Measurements from ENCODE around the gene ANO3.
A peak's percentile ranks its signal among the peaks of the same experiment; 100 is the strongest.
"Not testable (repeated sequence)": the region's sequence is repeated elsewhere in the genome, so short reads cannot be mapped to it uniquely, and the experiment has no call there.

The ANO3 gene

GRCh38 chr11:26575946-26576345, 244.0 kb downstream of the ANO3 start:
- H3K27me3 ChIP-seq (ENCODE audit: low read depth): 0 out of 2 replicates have a peak, but pooled peaks cover under 1% of the 10 kb centered on the region
- H3K4me1 ChIP-seq: no peaks in the 10 kb centered on the region; the same call in 1 of the 2 replicates
- H3K9me3 ChIP-seq: no peaks in the 10 kb centered on the region
- H3K36me3 ChIP-seq (replicated peaks): no peaks in the 10 kb centered on the region
- in situ Hi-C loops (cut with MboI; ENCODE audit: low sequenced_read_pairs): no loop called here
- DNase-seq (ENCODE audit: low spot score in 2 of 2): no peak
- no peak overlapping the region for H3K4me3 ChIP-seq

- no peak overlapping the region for H3K4me3 ChIP-seq
- in situ Hi-C loops (cut with MboI; ENCODE audit: low sequenced_read_pairs): no loop called here
- H3K9me3 ChIP-seq: no peaks in the 10 kb centered on the region
- DNase-seq (ENCODE audit: low spot score in 2 of 2): peak in 1 of 2 experiments; percentile 14
- no peaks in the 10 kb centered on the region for H3K27me3 ChIP-seq (ENCODE audit: low read depth)
- no peaks in the 10 kb centered on the region for H3K36me3 ChIP-seq (replicated peaks)
- no peaks in the 10 kb centered on the region; the same call in 1 of the 2 replicates for H3K4me1 ChIP-seq
Observed at GRCh38 chr11:26578998-26579661, 247.2 kb downstream of the ANO3 start.

GRCh38 chr11:26579683-26580082, 247.8 kb downstream of the ANO3 start:
- Histone ChIP-seq H3K4me3 (no peak overlapping the region), H3K9me3 (no peaks in the 10 kb centered on the region), H3K4me1 (no peaks in the 10 kb centered on the region; the same call in 1 of the 2 replicates), H3K27me3 (ENCODE audit: low read depth) (no peaks in the 10 kb centered on the region), H3K36me3 (replicated peaks) (no peaks in the 10 kb centered on the region)
- no peak for DNase-seq (ENCODE audit: low spot score in 2 of 2)
- in situ Hi-C loops (cut with MboI; ENCODE audit: low sequenced_read_pairs): no loop called here

GRCh38 chr11:26580929-26581328, 249.0 kb downstream of the ANO3 start:
- in situ Hi-C loops (cut with MboI; ENCODE audit: low sequenced_read_pairs): no loop called here
- Histone ChIP-seq H3K4me1 (no peaks in the 10 kb centered on the region; the same call in 1 of the 2 replicates), H3K36me3 (replicated peaks) (no peaks in the 10 kb centered on the region), H3K9me3 (no peaks in the 10 kb centered on the region), H3K4me3 (no peak overlapping the region), H3K27me3 (ENCODE audit: low read depth) (no peaks in the 10 kb centered on the region)
- no peak for DNase-seq (ENCODE audit: low spot score in 2 of 2)

- DNase-seq (ENCODE audit: low spot score in 2 of 2): no peak
Observed at GRCh38 chr11:26583550-26583949, 251.6 kb downstream of the ANO3 start.

GRCh38 chr11:26584818-26585217, 252.9 kb downstream of the ANO3 start:
- Histone ChIP-seq H3K27me3 (ENCODE audit: low read depth) (no peaks in the 10 kb centered on the region), H3K4me1 (no peaks in the 10 kb centered on the region), H3K36me3 (replicated peaks) (no peaks in the 10 kb centered on the region), H3K9me3 (no peaks in the 10 kb centered on the region), H3K4me3 (no peak overlapping the region)
- no peak for DNase-seq (ENCODE audit: low spot score in 2 of 2)
- in situ Hi-C loops (cut with MboI; ENCODE audit: low sequenced_read_pairs): no loop called here

More at GRCh38 chr11:26583550-26583949, 251.6 kb downstream of the ANO3 start:
- Histone ChIP-seq H3K36me3 (replicated peaks) (no peaks in the 10 kb centered on the region), H3K4me1 (no peaks in the 10 kb centered on the region; the same call in 1 of the 2 replicates), H3K27me3 (ENCODE audit: low read depth) (no peaks in the 10 kb centered on the region), H3K4me3 (no peak overlapping the region), H3K9me3 (no peaks in the 10 kb centered on the region)
- in situ Hi-C loops (cut with MboI; ENCODE audit: low sequenced_read_pairs): no loop called here

GRCh38 chr11:26587073-26587472, 255.1 kb downstream of the ANO3 start:
- H3K27me3 ChIP-seq (ENCODE audit: low read depth): no peaks in the 10 kb centered on the region
- no peaks in the 10 kb centered on the region for H3K4me1 ChIP-seq
- H3K9me3 ChIP-seq: no peaks in the 10 kb centered on the region
- no peak for DNase-seq (ENCODE audit: low spot score in 2 of 2)
- H3K36me3 ChIP-seq (replicated peaks): no peaks in the 10 kb centered on the region
- no peak overlapping the region for H3K4me3 ChIP-seq
- in situ Hi-C loops (cut with MboI; ENCODE audit: low sequenced_read_pairs): no loop called here

- no peak overlapping the region for H3K4me3 ChIP-seq
- in situ Hi-C loops (cut with MboI; ENCODE audit: low sequenced_read_pairs): no loop called here
- H3K36me3 ChIP-seq (replicated peaks): no peaks in the 10 kb centered on the region
- no peaks in the 10 kb centered on the region for H3K9me3 ChIP-seq
- no peaks in the 10 kb centered on the region for H3K27me3 ChIP-seq (ENCODE audit: low read depth)
- DNase-seq (ENCODE audit: low spot score in 2 of 2): no peak
- H3K4me1 ChIP-seq: no peaks in the 10 kb centered on the region
Observed at GRCh38 chr11:26593691-26594090, 261.8 kb downstream of the ANO3 start.

GRCh38 chr11:26595207-26595865, 263.4 kb downstream of the ANO3 start:
- in situ Hi-C loops (cut with MboI; ENCODE audit: low sequenced_read_pairs); H3K36me3 ChIP-seq (replicated peaks); H3K4me3 ChIP-seq; H3K27me3 ChIP-seq (ENCODE audit: low read depth); H3K9me3 ChIP-seq; DNase-seq (ENCODE audit: low spot score in 2 of 2); H3K4me1 ChIP-seq: not testable (repeated sequence)

GRCh38 chr11:26597049-26597689, 265.2 kb downstream of the ANO3 start:
- H3K36me3 ChIP-seq (replicated peaks); H3K4me1 ChIP-seq; DNase-seq (ENCODE audit: low spot score in 2 of 2); in situ Hi-C loops (cut with MboI; ENCODE audit: low sequenced_read_pairs); H3K27me3 ChIP-seq (ENCODE audit: low read depth); H3K4me3 ChIP-seq; H3K9me3 ChIP-seq: not testable (repeated sequence)

GRCh38 chr11:26597899-26598298, 266.0 kb downstream of the ANO3 start:
- in situ Hi-C loops (cut with MboI; ENCODE audit: low sequenced_read_pairs): no loop called here
- DNase-seq (ENCODE audit: low spot score in 2 of 2): no peak

GRCh38 chr11:26599425-26599824, 267.5 kb downstream of the ANO3 start:
- DNase-seq (ENCODE audit: low spot score in 2 of 2): no peak
- in situ Hi-C loops (cut with MboI; ENCODE audit: low sequenced_read_pairs): no loop called here
- Histone ChIP-seq H3K36me3 (replicated peaks) (no peaks in the 10 kb centered on the region), H3K4me1 (no peaks in the 10 kb centered on the region), H3K9me3 (no peaks in the 10 kb centered on the region), H3K4me3 (no peak overlapping the region), H3K27me3 (ENCODE audit: low read depth) (0 out of 2 replicates have a peak, but pooled peaks cover 2% of the 10 kb centered on the region)

More at GRCh38 chr11:26597899-26598298, 266.0 kb downstream of the ANO3 start:
- 0 out of 2 replicates have a peak, but pooled peaks cover 2% of the 10 kb centered on the region for H3K27me3 ChIP-seq (ENCODE audit: low read depth)
- H3K9me3 ChIP-seq: no peaks in the 10 kb centered on the region
- no peaks in the 10 kb centered on the region for H3K36me3 ChIP-seq (replicated peaks)
- no peak overlapping the region for H3K4me3 ChIP-seq
- H3K4me1 ChIP-seq: no peaks in the 10 kb centered on the region

GRCh38 chr11:26599876-26600434, 268.0 kb downstream of the ANO3 start:
- H3K9me3 ChIP-seq: no peaks in the 10 kb centered on the region
- H3K4me3 ChIP-seq: no peak overlapping the region
- H3K36me3 ChIP-seq (replicated peaks): no peaks in the 10 kb centered on the region
- H3K4me1 ChIP-seq: no peaks in the 10 kb centered on the region
- in situ Hi-C loops (cut with MboI; ENCODE audit: low sequenced_read_pairs): no loop called here
- H3K27me3 ChIP-seq (ENCODE audit: low read depth): 0 out of 2 replicates have a peak, but pooled peaks cover 2% of the 10 kb centered on the region
- DNase-seq (ENCODE audit: low spot score in 2 of 2): no peak

Measured in HAP-1 (cell line).